ENCODE results near the gene NBPF6.
"Not testable (repeated sequence)": the region's sequence is repeated elsewhere in the genome, so short reads cannot be mapped to it uniquely, and the experiment has no call there.

Gene NBPF6

GRCh38 chr1:108450043-108450442 lies at the start of gene NBPF6:
TSS of gene NBPF6 (plus strand) at chr1:108450343. CDS start at chr1:108450602, 259 bp downstream.
- not testable (repeated sequence) for DNase-seq

- not testable (repeated sequence) for DNase-seq
Measured at GRCh38 chr1:108411098-108411833, 38.9 kb upstream of the NBPF6 start.

GRCh38 chr1:108420129-108420528 lies 30.0 kb upstream of the NBPF6 start:
- not testable (repeated sequence) for DNase-seq

GRCh38 chr1:108421061-108421916 lies 28.9 kb upstream of the NBPF6 start:
- not testable (repeated sequence) for DNase-seq

GRCh38 chr1:108426877-108427276 lies 23.3 kb upstream of the NBPF6 start:
- not testable (repeated sequence) for DNase-seq

- not testable (repeated sequence) for DNase-seq
Measured at GRCh38 chr1:108432002-108432401, 18.1 kb upstream of the NBPF6 start.

- DNase-seq: not testable (repeated sequence)
Measured at GRCh38 chr1:108433404-108433803, 16.7 kb upstream of the NBPF6 start.

- DNase-seq: not testable (repeated sequence)
Measured at GRCh38 chr1:108438536-108438935, 11.6 kb upstream of the NBPF6 start.

GRCh38 chr1:108454521-108454920 lies 4.4 kb downstream of the NBPF6 start:
- DNase-seq: not testable (repeated sequence)

- DNase-seq: not testable (repeated sequence)
Measured at GRCh38 chr1:108458661-108459060, 8.5 kb downstream of the NBPF6 start.

- not testable (repeated sequence) for DNase-seq
Measured at GRCh38 chr1:108461758-108462157, 11.6 kb downstream of the NBPF6 start.

- DNase-seq: not testable (repeated sequence)
Measured at GRCh38 chr1:108463962-108464361, 13.8 kb downstream of the NBPF6 start.

GRCh38 chr1:108466166-108466565 lies 16.0 kb downstream of the NBPF6 start:
- DNase-seq: not testable (repeated sequence)

GRCh38 chr1:108467155-108467554 lies 17.0 kb downstream of the NBPF6 start:
- DNase-seq: not testable (repeated sequence)

- not testable (repeated sequence) for DNase-seq
Measured at GRCh38 chr1:108470750-108471149, 20.6 kb downstream of the NBPF6 start.

- DNase-seq: not testable (repeated sequence)
Measured at GRCh38 chr1:108474516-108474915, 24.4 kb downstream of the NBPF6 start.

GRCh38 chr1:108478429-108479015 lies 28.4 kb downstream of the NBPF6 start:
- DNase-seq: no peak

GRCh38 chr1:108482708-108483107 lies 32.6 kb downstream of the NBPF6 start:
- no peak for DNase-seq

- DNase-seq: not testable (repeated sequence)
Measured at GRCh38 chr1:108485990-108486389, 35.8 kb downstream of the NBPF6 start.

GRCh38 chr1:108486707-108487106 lies 36.6 kb downstream of the NBPF6 start:
- DNase-seq: not testable (repeated sequence)

- not testable (repeated sequence) for DNase-seq
Measured at GRCh38 chr1:108495008-108495407, 44.9 kb downstream of the NBPF6 start.

GRCh38 chr1:108496856-108497255 lies 46.7 kb downstream of the NBPF6 start:
- DNase-seq: not testable (repeated sequence)
